ENCODE results near the gene KIF21A. TPM values are rescaled to one million over a fixed set of nuclear protein-coding genes. Genes with fewer than 3 reads are reported as not detected.

The KIF21A gene
- total RNA-seq, 1 donor from 2014 or later = 5.3 TPM

DNA sequence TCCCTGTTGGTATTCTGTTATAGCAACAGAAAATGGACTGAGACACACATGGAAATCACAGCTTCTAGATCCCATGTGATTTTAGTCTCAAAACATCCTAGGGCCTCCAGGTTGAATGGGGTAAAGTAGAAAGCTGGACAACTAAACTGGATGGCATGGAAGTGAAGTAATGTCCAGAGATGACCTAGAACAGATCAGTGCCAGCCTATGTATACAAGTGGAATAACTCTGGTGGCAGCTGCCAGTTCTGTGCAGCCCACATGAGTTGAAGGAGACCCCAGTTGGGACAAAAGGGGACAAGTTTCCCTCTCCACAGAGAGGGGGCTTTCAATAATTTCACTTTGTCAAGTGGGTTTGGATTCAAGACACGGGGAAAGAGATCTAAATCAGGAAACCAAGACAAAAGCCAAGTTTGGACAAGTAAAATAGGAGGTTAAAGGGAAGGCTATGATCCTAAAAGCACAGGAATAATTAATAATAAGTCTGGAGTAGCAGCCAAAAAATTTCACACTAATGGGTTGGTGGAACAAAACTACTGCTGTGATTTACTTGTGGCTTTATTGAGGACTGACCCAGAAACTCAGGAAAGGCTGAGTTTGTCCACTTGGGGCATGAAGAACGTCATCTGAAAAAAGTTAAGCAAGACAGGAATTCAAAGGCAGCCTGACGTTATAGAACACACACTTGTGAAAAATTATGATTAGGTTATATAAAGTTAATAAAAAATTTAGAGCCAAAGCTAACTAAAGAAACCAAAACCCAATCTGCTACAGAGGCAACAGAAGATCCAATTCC lies 11.7 kb downstream of the KIF21A start:
- DNase-seq (ENCODE audit: low read depth in 2 of 2) = no peak

DNA sequence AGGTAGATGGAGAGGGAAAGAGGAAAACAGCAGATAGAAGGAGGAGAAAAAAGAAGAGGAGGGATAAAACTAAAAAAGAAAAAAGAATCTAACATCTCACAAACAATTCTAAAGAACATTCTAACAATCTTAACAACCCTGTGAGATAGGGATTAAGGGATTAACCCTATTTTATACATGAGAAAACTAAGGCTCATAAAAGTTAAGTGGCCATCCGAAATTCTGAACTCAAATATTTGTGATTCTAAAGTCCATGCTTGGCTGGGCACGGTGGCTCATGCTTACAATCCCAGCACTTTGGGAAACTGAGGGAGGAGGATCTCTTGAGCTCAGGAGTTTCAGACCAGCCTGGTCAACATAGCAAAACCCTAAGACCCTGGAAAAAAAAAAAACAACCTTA lies 13.1 kb downstream of the KIF21A start:
- no peak for DNase-seq (ENCODE audit: low read depth in 2 of 2)

DNA sequence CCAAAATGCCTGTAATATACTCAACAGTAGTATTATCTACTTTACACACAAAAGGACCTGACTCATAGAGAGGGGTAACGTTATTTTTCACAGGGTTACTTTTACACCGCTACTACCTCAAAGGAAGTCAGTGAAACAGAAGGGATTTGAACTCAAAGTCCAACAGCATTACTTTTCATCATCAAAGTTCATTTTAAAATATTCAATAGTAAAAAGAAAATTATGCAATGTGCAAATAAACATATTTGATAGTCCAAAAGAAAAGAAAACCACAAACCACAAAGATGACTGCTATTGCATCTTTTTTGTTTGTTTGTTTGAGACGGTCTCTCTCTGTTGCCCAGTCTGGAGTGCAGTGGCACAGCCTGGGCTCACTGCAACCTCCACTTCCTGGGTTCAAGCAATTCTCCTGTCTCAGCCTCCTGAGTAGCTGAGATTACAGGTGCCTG lies 15.5 kb downstream of the KIF21A start:
- DNase-seq (ENCODE audit: low read depth in 2 of 2) = no peak

DNA sequence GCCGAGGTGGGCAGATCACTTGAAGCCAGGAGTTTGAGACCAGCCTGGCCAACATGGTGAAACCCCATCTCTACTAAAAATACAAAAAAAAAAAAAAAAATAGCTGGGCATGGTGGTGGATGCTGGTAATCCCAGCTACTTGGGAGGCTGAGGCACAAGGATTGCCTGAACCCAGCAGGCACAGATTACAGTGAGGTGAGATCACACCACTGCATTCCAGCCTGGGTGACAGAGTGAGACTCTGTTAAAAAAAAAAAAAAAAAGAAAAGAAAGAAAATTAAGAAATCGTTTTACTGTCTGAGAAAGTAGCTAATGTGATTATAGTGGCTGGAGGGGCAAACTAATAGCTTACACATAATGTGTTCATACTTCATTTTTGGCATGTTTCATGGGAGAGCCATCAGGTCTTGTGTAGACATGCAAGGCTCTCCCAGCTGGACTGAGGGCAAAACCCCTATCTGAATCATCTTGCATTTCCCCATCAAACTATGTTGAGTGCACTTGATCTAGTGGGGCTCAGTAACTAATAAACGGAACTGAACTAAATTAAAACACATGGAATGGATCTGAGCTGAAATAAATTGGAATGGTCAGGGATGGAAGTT lies 16.2 kb downstream of the KIF21A start:
- no peak for DNase-seq (ENCODE audit: low read depth in 2 of 2)

DNA sequence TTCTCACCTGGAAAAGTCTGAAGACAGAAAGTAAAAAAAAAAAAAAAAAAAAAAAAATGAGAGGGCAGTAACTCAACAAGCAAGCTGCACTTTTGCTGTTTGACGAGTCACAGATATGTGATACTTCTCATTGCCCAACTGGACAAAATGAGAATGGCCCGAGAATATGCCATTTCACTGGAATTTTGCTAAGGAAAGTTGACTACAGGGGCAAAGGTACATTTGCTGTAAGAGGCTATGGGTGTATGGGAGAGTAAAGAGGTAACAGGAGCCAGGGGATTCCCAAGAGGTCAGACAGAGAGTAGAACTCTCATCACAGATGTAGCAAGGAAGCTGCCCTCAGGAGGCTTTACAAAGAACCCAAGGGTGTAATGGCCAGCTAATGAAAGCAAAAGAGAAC lies 22.9 kb downstream of the KIF21A start:
- DNase-seq (ENCODE audit: low read depth in 2 of 2) = no peak

DNA sequence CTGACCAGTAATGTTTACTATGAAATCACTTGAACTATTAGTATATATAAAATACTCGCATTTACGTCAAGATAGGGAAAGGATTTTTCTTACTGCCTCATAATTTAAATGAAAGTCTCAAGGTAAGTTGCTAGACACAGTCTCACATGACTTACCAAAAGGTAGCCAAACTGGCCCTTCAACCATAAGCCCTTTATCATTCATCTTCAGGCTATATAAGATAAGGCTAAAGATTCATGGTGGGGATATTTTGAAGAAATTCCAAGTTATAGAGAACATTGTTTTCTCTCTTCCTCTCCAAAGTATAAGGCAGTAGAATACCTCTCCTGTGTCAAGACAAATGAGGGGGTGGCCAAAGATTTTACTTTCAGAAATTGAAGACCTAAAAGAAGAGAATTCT lies 23.4 kb downstream of the KIF21A start:
- no peak for DNase-seq (ENCODE audit: low read depth in 2 of 2)

DNA sequence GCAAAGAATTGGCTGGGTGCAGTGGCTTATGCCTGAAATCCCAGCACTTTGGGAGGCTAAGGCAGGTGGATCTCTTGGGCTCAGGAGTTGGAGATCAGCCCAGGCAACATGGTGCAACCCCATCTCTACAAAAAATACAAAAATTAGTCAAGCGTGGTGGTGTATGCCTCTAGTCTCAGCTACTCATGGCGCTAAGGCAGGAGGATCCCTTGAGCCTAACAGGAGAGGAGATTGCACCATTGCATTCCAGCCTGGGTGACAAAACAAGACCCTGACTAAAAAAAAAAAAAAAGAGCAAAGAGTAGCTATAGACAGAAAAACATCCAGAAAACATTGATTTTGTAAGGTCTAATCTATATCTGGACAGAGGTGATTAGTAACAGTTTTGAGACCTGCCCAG lies 25.0 kb downstream of the KIF21A start:
- no peak for DNase-seq (ENCODE audit: low read depth in 2 of 2)

DNA sequence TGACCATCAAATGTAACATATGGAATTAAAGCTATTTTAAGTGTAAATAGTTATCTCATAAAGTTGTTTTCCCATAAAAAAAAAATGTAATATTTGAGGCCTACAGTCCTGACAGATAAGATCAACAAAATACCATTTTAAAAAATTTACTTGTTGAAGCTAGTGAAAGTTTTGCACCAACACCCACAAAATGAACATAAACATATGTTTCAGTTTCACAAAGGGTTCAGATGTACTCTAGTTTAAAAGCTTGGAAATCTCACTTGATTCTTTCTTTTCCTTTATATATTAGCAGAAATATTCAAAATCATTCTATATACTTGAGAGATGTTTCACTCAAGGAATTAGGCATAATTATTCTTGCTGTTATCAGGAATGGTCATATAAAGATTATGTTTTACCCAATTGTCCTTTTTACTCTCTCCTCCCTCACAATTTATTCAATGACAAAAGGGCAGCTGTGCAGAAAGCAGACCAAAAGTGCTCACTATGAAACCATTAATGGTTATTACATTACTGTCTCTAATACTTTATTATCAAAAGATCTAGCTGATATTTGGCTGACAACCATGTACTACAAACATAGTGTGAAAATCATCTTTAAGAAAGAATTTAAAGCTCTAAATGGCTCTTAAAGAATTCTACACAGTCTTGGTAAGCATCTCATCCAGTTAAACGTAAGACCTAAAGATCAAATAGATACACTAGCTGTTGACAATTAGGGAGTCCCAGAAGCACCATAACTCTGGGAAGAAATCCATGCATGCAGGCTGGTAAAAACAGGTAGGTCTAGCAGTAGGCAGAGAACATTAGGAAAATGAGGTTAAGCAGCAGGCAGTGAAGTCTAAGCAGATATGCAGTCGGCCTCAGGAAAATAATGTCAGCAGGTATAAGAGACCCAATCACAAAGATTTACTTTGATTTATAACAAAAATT lies 28.8 kb downstream of the KIF21A start:
- no peak for DNase-seq (ENCODE audit: low read depth in 2 of 2)

DNA sequence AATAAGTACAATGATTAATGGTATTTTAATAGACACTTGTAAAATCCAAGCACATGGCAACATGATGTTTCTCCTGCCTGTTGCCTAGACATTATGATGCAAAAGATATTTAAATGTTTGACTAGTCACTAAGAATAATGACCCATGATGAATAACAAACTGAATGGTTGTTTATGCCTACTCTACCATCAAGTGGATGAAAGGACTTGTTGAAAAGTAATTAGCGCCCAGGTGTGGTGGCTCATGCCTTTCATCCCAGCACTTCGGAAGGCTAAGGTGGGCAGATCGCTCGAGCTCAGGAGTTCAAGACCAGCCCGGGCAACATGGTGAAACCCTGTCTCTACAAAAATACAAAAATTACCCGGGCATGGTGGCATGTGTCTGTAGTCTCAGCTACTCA lies 30.7 kb downstream of the KIF21A start:
- no peak for DNase-seq (ENCODE audit: low read depth in 2 of 2)

DNA sequence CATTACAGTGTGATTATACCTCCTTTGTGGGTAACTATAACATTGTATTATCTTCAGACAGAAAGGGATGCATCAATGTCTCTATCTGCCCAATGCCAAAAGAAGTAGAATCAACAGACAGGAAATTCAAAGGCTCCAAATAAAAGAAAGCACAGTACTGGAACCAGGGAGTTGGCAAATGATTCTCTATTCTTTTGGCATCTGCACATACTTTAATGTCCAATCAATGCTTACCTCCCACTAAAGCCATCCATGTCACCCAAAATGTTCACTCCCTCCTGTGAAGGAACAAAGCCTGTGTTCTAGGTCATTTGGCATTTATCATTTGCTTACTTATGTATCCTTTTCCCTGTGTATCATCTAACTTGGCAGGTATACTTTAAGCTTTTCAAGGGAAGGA lies 36.7 kb downstream of the KIF21A start:
- no peak for DNase-seq (ENCODE audit: low read depth in 2 of 2)

DNA sequence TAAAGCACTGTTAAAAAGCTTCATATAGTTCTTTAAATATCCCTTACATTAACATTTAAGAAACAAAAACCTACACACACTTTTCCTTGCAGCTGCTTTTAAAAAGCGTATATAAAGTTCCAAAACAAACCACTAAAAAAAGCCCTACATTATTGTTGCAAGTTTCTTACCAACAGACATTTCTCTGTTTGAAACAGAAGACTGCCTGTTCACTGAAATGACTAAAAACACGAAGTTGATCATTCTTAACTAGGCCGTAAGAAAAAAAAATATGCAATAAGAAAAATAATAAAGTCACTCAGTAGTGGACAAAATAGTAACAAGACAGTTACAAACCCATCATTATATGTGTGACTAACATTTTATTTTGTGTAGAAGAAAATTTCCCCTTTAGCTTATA lies 37.3 kb downstream of the KIF21A start:
- no peak for DNase-seq (ENCODE audit: low read depth in 2 of 2)

DNA sequence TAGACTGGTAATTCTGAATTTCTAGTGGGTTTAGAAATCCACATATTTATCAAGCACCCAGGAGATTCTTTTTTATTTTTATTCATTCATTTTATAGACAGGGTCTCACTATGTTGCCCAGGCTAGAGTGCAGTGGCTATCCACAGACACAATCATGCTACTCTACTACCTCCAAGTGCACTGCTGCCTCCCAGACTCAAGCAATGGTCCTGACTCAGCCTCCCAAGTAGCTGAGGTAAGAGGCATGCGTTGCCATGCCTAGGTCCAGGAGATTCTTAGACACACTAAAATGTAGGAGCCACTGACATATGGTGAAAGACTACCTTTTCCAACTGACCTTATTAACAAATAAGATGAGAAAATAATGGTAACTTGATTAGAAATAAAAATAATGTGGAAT lies 38.9 kb downstream of the KIF21A start:
- DNase-seq (ENCODE audit: low read depth in 2 of 2) = no peak

DNA sequence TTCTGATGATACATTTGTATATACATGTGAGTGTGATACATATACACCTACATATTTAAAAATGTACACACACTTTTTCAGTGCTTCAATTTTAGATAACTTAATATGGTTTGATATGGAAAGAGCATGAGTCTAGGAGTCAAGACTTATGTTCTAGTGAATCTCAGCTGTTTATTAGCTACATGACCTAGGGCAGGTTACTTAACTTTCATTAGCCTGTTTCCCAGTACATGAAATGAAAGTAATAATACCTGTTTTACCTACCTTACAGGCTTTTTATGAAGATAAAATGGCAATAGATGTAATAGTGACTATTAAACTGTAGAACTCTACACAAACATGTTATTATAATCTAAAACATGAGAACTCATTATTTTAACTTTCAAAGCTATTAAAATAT lies 39.5 kb downstream of the KIF21A start:
- no peak for DNase-seq (ENCODE audit: low read depth in 2 of 2)

DNA sequence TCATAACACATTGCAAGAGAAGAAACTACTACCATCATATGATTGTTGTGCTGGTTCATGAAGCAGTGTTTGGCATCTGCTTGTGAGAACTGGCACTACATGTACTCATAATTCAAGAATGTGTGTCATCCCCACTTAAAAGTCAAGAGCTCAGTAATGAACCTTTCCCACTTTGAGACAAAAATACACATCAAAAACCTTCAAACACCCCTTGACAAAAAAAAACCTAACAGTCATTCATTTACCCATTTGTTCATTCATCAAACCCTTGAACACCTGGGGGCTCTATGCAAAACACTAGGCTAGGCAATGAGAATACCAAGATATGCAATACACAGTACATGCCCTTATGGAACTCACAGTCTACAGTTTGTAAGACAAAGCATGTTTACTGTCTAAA lies 40.0 kb downstream of the KIF21A start:
- DNase-seq (ENCODE audit: low read depth in 2 of 2) = no peak

DNA sequence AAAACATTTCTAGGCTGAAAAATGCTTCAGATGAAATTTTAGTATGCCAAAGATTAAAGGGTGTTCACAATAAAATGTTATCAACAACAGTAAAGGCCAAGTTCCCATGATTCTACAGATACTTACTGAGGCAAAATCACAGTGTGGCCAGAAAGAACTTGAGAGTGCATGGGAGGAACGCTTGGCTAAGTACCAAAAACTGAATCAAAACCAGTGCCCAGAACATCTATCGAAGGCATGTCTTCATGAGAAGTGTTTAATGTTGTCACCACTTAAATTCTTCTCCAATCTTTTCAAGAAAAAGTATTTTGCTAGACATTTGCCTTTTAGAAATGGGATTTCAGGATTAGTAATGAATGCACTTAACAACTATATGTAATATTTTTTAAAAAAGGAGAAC lies 41.5 kb downstream of the KIF21A start:
- no peak for DNase-seq (ENCODE audit: low read depth in 2 of 2)

DNA sequence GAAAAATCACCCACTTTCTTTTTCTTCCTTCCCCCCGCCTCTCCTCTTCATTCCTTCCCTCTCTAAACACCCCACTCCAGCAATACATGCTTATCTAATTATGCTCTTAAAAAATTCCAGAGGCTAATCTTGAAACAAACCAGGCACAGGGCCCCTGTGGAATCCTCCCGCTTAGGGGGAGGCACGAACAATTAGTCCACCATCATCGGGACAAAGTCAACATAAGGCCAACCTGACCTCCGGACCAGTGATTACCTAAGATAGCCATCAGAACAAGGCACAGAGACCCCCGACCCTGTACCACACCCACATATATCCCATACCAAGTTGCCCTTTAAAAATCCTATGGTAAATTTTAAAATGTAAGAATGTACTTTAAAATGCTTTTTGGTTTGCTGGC lies 47.1 kb downstream of the KIF21A start:
- no peak for DNase-seq (ENCODE audit: low read depth in 2 of 2)

DNA sequence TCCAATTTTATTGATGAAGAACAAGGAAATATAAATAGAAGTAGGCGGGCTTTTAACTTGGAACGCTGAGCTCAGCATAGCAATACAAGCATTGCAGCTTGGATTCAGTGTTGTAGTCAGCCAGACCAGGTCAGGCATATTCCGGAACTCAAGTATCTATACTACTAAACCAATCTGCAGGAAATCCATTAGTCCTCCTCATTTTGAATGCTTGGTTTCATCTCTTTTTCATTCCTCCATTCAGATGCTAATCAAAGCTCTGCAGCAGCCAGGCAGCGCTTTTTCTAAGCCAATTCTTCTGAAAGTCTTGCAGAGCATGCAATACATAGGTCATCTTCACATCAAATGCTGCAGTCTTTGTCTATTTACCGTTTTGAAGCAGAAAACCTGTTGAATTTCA lies 49.0 kb downstream of the KIF21A start:
- no peak for DNase-seq (ENCODE audit: low read depth in 2 of 2)

DNA sequence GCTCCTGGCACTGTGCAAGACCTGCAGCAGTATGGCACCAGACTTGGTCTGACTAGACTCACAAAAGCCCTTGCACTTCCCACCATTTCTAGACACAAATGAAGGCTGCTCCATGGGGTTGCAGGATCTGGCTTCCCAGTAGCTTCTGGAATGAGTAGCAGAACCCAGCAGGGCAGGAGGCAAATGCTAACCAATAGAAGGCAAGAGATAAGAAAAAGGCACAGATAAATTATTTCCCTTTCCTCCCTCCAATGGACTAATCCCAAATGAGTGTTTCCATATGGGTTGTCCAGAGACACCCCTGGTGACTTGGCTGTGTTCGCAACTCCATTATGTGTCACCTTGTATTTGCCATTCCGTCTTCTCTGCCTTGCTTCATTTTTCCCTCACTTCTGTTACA lies 49.7 kb downstream of the KIF21A start:
- no peak for DNase-seq (ENCODE audit: low read depth in 2 of 2)

DNA sequence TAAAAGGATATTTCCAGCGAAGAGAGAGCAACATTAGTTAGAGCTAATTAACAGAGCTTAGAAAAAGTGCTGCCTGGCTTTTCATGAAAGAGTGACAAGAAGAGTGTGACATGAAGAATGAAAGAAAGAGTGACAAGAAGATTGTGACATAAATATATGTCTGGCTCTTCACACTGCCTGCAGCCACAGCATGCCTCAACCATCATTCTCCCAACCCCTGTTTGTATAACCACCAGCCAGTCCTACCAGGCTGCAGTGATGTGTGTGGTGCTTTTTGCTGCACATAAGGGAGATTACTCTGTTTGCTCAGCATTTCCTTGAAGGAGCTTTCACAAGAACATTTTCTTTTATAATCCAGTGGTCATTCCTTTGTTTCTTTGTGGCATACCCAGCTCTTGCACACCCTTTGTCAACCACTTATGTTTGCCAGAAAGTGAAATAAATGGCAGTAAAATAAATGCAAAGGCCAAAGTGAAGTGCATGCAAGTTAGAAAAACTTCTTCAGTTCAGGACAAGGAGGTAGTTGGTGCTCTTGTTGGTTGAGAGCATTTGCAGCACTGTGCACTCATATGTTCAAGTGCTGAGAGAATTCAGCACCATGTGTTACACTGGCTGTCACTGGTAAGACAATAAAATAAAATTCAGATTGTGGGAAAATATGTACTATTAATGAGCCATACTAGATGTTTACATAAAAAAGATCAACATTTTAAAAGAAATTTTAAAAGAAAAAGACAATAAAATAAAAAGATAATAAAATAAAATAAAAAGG lies 50.6 kb downstream of the KIF21A start:
- no peak for DNase-seq (ENCODE audit: low read depth in 2 of 2)

DNA sequence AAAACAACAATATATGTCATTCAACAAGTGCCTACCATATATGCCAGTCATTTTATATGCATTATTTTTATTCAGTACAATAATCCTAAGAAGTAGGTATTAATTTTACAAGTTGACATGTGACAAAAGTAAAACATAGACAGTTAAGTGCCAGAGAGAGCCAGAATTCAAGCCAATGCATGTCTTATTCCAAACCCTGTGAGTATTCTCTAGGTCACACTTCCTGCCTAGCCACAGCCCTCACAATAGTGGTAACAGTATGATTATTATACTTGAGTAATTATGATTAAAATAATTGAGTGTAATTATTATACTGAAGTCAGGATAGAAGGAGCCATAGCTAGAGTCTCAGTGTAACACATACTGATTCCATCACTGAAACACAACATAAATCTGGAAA lies 52.2 kb downstream of the KIF21A start:
- DNase-seq (ENCODE audit: low read depth in 2 of 2) = no peak

DNA sequence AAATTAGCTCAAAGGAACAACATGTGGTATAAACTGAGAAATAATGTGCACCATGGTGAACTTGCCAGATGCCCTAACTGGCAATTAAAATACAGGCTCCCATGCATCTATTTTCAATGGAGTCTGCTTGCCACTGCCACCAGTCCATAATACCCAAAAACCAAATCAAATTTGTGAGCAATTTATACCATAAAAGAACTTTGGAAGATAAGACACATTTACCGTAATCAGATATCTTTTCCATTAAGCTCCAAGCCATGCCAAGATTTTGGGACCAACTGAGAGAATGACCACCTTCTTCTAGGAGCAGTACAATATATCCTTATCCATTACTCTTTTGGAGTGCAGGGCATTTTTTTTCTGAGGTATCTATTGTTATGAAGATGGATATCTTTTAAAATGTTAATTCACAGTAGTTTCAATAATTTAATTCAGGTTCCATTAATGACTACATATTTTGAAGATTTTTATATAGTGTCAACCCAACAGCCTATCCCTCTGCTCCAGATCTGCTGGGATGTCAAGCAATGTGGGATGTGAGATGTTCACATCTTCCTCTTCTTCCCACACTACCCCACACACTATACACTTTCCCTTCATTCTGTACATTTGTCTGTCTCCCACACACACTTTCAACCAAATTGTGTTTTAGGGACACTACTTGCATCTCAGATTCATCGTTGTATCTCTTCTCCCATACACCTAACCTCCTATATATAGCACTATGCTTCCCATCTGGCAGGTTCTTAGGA lies 53.3 kb downstream of the KIF21A start:
- no peak for DNase-seq (ENCODE audit: low read depth in 2 of 2)

All from dermis microvascular lymphatic vessel endothelial cell (primary cell).